Natural killer cell (primary cell): Measurements from ENCODE around the gene H6PD. TPM values are rescaled to one million over a fixed set of nuclear protein-coding genes. Genes with fewer than 3 reads are reported as not detected.

Source experiments
- ATAC-seq, 3 donors: fragments of 150-1000 bp in 2 of 3; fragments of 200-7000 bp in 1 of 3; cut with Tn5 transposase; 1 replicate in 1 of 3; 2 replicates in 2 of 3; pipeline ENCODE4 v1.10.0; 2021; ENCODE audit warnings: mild to moderate bottlenecking in 2 of 3, moderate library complexity in 2 of 3
- DNase-seq, 2 donors: peaks; one replicate each; pipeline versions ENCODE4 v3.0.0 to v3.0.0-alpha.2; 2013 to 2021; ENCODE audit warnings: mixed read lengths in 1 of 2
- H3K27ac ChIP-seq: one replicate; pipeline ENCODE4 v1.5.1; 2013; ENCODE audit warnings: mild to moderate bottlenecking, low read length
- H3K27me3 ChIP-seq: one replicate; pipeline ENCODE4 v1.6.1; 2013; ENCODE audit warnings: low read length; ENCODE audit not compliant: control insufficient read depth, insufficient read depth
- H3K36me3 ChIP-seq: one replicate; pipeline ENCODE4 v1.6.1; 2013; ENCODE audit warnings: low read length; ENCODE audit not compliant: control insufficient read depth, insufficient read depth
- H3K4me1 ChIP-seq: one replicate; pipeline ENCODE4 v1.6.1; 2013; ENCODE audit warnings: low read length; ENCODE audit not compliant: control insufficient read depth, insufficient read depth
- H3K4me3 ChIP-seq: one replicate; pipeline ENCODE4 v1.5.1; 2013; ENCODE audit warnings: low read length
- H3K9me3 ChIP-seq: one replicate; pipeline ENCODE4 v1.6.1; 2013; ENCODE audit warnings: low read length; ENCODE audit not compliant: control insufficient read depth, insufficient read depth
- H3K27ac Mint-ChIP-seq, 2 donors: one replicate each; pipeline ENCODE4 v1.8.0; 2022; ENCODE audit warnings: mild to moderate bottlenecking in 2 of 2, mixed read lengths in 2 of 2, moderate library complexity in 1 of 2
- H3K27me3 Mint-ChIP-seq, 2 donors: one replicate each; pipeline ENCODE4 v1.8.0; 2022; ENCODE audit warnings: low read depth in 2 of 2, mixed read lengths in 2 of 2
- H3K36me3 Mint-ChIP-seq: one replicate; pipeline ENCODE4 v1.8.0; 2022; ENCODE audit warnings: mixed read lengths
- H3K4me1 Mint-ChIP-seq, 2 donors: one replicate each; pipeline ENCODE4 v1.8.0; 2022; ENCODE audit warnings: mixed read lengths in 2 of 2
- H3K4me3 Mint-ChIP-seq: one replicate; pipeline ENCODE4 v1.8.0; 2022; ENCODE audit warnings: mild to moderate bottlenecking, moderate library complexity, mixed read lengths
- H3K9me3 Mint-ChIP-seq, 2 donors: one replicate each; pipeline ENCODE4 v1.8.0; 2022; ENCODE audit warnings: mixed read lengths in 2 of 2
- WGBS: methylation state at CpG from one replicate; pipeline ENCODE4 v1.1.7; 2013; ENCODE audit warnings: missing lambda C conversion rate; ENCODE audit not compliant: insufficient coverage; 5-methylcytosine and 5-hydroxymethylcytosine counted together
- intact Hi-C: fragments of 100-400 bp; cut with micrococcal nuclease; formaldehyde crosslinking; loops from one replicate; pipeline ENCODE4 v1.14.2; 2022
- total RNA-seq, 4 donors: library from RNA; stranded (reverse); fragments of 120-200 nt in 1 of 4; gene quantifications; one replicate each; pipeline versions ENCODE4 v1.2.3 to v1.2.4, GENCODE V29; 2013 to 2022
- TF ChIP-seq, protein P1 (sequence below): fragments of 200-600 bp; IDR thresholded peaks from one replicate; pipeline ENCODE4 v1.8.0; 2022; ENCODE audit warnings: antibody characterized with exemption

The H6PD gene
- total RNA-seq, 3 donors from 2014 or later (not counting 1 experiment from before 2014, with no cell fraction given): 24.3 to 37.1 (median 31.2) TPM

DNA sequence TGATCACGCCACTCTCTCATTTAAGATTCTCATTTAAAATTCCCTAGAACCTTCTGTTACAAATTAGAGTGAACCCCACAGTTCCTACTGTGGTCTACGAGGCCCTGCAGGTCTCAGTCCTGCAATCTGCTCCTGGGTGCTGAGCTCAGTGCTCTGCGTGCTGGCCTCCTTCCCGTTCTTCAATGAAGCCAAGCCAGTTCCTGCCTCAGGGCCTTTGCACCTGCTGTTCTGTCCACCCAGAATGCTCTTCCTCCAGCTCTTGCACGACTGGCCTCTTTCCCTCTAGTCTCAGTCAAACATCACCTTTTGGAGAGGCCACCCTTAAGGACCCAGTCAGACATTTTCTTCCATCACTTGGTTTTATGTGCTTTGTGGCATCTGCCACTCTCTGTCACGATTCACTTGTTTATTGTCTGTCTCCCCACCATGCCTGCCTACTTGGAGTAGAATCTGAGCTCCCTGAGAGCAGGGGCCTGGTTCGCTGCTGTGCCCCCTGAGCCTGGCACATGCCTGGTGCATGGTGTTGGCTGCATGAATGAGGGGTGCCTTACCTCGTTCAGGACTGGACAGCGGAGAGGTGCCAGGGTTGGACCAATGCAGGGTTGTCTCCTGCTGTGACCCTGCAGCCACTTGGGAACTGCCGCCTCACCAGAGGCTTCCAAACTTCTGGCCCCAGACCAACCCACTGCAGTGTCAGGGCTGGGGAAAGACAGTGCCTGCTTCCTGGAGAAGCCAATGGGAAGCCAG is 9.7 kb upstream of the H6PD start:
- no peaks in the 10 kb centered on the region for H3K27me3 Mint-ChIP-seq
- no peaks in the 10 kb centered on the region for H3K4me1 ChIP-seq
- no peak overlapping the region for H3K27ac Mint-ChIP-seq
- intact Hi-C loops: no loop called here
- H3K9me3 ChIP-seq: no peaks in the 10 kb centered on the region
- TF ChIP-seq, protein P1, sequence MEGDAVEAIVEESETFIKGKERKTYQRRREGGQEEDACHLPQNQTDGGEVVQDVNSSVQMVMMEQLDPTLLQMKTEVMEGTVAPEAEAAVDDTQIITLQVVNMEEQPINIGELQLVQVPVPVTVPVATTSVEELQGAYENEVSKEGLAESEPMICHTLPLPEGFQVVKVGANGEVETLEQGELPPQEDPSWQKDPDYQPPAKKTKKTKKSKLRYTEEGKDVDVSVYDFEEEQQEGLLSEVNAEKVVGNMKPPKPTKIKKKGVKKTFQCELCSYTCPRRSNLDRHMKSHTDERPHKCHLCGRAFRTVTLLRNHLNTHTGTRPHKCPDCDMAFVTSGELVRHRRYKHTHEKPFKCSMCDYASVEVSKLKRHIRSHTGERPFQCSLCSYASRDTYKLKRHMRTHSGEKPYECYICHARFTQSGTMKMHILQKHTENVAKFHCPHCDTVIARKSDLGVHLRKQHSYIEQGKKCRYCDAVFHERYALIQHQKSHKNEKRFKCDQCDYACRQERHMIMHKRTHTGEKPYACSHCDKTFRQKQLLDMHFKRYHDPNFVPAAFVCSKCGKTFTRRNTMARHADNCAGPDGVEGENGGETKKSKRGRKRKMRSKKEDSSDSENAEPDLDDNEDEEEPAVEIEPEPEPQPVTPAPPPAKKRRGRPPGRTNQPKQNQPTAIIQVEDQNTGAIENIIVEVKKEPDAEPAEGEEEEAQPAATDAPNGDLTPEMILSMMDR: no peak
- H3K36me3 Mint-ChIP-seq: no peaks in the 10 kb centered on the region
- H3K4me3 Mint-ChIP-seq: no peak overlapping the region
- DNase-seq (no peak), ATAC-seq (no peak)
- no peaks in the 10 kb centered on the region for H3K4me1 Mint-ChIP-seq
- 88% methylated on average over 10 of the region's 10 CpGs for WGBS
- no peak overlapping the region for H3K27ac ChIP-seq
- no peaks in the 10 kb centered on the region for H3K9me3 Mint-ChIP-seq
- no peak overlapping the region for H3K4me3 ChIP-seq
- no peaks in the 10 kb centered on the region for H3K36me3 ChIP-seq
- no peaks in the 10 kb centered on the region for H3K27me3 ChIP-seq

DNA sequence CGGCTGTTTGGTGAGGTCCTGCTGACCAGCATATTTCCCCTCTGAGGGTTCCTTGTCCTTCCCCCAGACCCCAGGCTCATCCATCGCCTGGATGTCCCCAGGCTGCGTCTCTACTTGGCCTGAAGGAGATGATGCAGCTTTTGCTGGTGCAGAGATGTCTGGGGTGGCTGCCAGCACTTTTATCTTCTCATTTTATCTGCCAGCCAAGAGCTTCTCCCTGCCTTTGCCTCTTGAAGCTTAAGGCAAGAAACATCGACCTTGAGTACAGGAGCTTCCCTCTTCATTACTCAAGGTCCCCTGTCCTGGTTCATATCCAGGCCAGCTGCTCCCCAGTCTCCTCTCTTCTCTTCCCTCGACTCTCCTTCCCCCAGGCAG is 9.2 kb upstream of the H6PD start:
- no peaks in the 10 kb centered on the region for H3K9me3 Mint-ChIP-seq
- H3K4me1 Mint-ChIP-seq: no peaks in the 10 kb centered on the region
- no peaks in the 10 kb centered on the region for H3K36me3 Mint-ChIP-seq
- no peak overlapping the region for H3K4me3 Mint-ChIP-seq
- no peak overlapping the region for H3K4me3 ChIP-seq
- ATAC-seq: no peak
- TF ChIP-seq, protein P1: no peak
- no peak overlapping the region for H3K27ac Mint-ChIP-seq
- no peaks in the 10 kb centered on the region for H3K36me3 ChIP-seq
- intact Hi-C loops: no loop called here
- WGBS: 80% methylated on average over 5 of the region's 5 CpGs
- H3K4me1 ChIP-seq: no peaks in the 10 kb centered on the region
- no peaks in the 10 kb centered on the region for H3K27me3 ChIP-seq
- H3K27ac ChIP-seq: no peak overlapping the region
- no peak for DNase-seq
- H3K27me3 Mint-ChIP-seq: no peaks in the 10 kb centered on the region
- no peaks in the 10 kb centered on the region for H3K9me3 ChIP-seq

GRCh38 chr1:9228609-9229008 is 6.0 kb upstream of the H6PD start:
- 55% methylated on average over 1 of the region's 4 CpGs for WGBS
- H3K4me3 ChIP-seq: no peak overlapping the region
- H3K36me3 Mint-ChIP-seq: no peaks in the 10 kb centered on the region
- H3K9me3 Mint-ChIP-seq: no peaks in the 10 kb centered on the region
- no peaks in the 10 kb centered on the region for H3K36me3 ChIP-seq
- H3K27ac Mint-ChIP-seq: no peak overlapping the region
- intact Hi-C loops: no loop called here
- peaks cover 6% of the 10 kb centered on the region for H3K4me1 ChIP-seq
- ATAC-seq: no peak
- no peaks in the 10 kb centered on the region for H3K4me1 Mint-ChIP-seq
- H3K4me3 Mint-ChIP-seq: no peak overlapping the region
- no peaks in the 10 kb centered on the region for H3K27me3 Mint-ChIP-seq
- no peaks in the 10 kb centered on the region for H3K27me3 ChIP-seq
- no peak for DNase-seq
- no peaks in the 10 kb centered on the region for H3K9me3 ChIP-seq
- no peak overlapping the region for H3K27ac ChIP-seq
- TF ChIP-seq, protein P1: no peak

GRCh38 chr1:9229549-9229948 is 5.0 kb upstream of the H6PD start:
- intact Hi-C loops: no loop called here
- WGBS: 96% methylated on average over 6 of the region's 6 CpGs
- H3K27ac Mint-ChIP-seq: no peak overlapping the region
- TF ChIP-seq, protein P1: no peak
- no peaks in the 10 kb centered on the region for H3K27me3 ChIP-seq
- no peak for DNase-seq
- no peak for ATAC-seq
- no peaks in the 10 kb centered on the region for H3K36me3 ChIP-seq
- H3K36me3 Mint-ChIP-seq: no peaks in the 10 kb centered on the region
- no peak overlapping the region for H3K4me3 ChIP-seq
- H3K4me3 Mint-ChIP-seq: no peak overlapping the region
- no peaks in the 10 kb centered on the region for H3K27me3 Mint-ChIP-seq
- peaks cover 5% of the 10 kb centered on the region in 2 donors for H3K4me1 Mint-ChIP-seq
- no peaks in the 10 kb centered on the region for H3K9me3 Mint-ChIP-seq
- peaks cover 14% of the 10 kb centered on the region for H3K4me1 ChIP-seq
- no peaks in the 10 kb centered on the region for H3K9me3 ChIP-seq
- no peak overlapping the region for H3K27ac ChIP-seq
